GM12891 (cell line): ENCODE data around the gene MYO15B.

Experiments
- DNase-seq: peaks from one replicate; pipeline ENCODE4 v3.0.0; 2011; ENCODE audit warnings: low spot score; ENCODE audit not compliant: insufficient read length
- FAIRE-seq: peaks from 2 replicates; lab custom pipeline; 2011; peaks lifted over from hg19 to GRCh38; lab: Jason Lieb, UNC
- PAX5 ChIP-seq: IDR thresholded peaks from 2 replicates; pipeline ENCODE4 v1.6.1; 2011; ENCODE audit warnings: low read length, moderate library complexity, mild to moderate bottlenecking; ENCODE audit not compliant: insufficient read depth, severe bottlenecking
- POLR2A ChIP-seq: IDR thresholded peaks from 2 replicates; pipeline ENCODE4 v1.6.1; 2011; ENCODE audit warnings: low read depth, low read length, control low read depth
- POLR2AphosphoS5 ChIP-seq: IDR thresholded peaks from 2 replicates; pipeline ENCODE4 v1.6.1; 2011; ENCODE audit warnings: low read depth, low read length, control low read depth
- POU2F2 ChIP-seq: IDR thresholded peaks from 2 replicates; pipeline ENCODE4 v1.6.1; 2011; ENCODE audit warnings: low read depth, mild to moderate bottlenecking, control low read depth, low read length, moderate library complexity
- SPI1 ChIP-seq: IDR thresholded peaks from 2 replicates; pipeline ENCODE4 v1.6.1; 2011; ENCODE audit warnings: low read depth, low read length, control low read depth
- TAF1 ChIP-seq: IDR thresholded peaks from 2 replicates; pipeline ENCODE4 v1.6.1; 2011; ENCODE audit warnings: low read depth, low read length, control low read depth

MYO15B gene

GRCh38 chr17:75549246-75550138, 38.1 kb upstream of the MYO15B start:
- no peak for FAIRE-seq
- DNase-seq = no peak
- TF ChIP-seq POLR2A = no peak
- TF ChIP-seq POLR2AphosphoS5 = no peak
- TF ChIP-seq SPI1 = no peak
- TF ChIP-seq TAF1 = no peak
- no peak for TF ChIP-seq POU2F2
- TF ChIP-seq PAX5 = no peak

GRCh38 chr17:75550139-75550465, 37.5 kb upstream of the MYO15B start:
- TF ChIP-seq TAF1 (no peak), POU2F2 (no peak), SPI1 (no peak), POLR2AphosphoS5 (no peak), PAX5 (no peak), POLR2A (no peak)
- no peak for FAIRE-seq
- DNase-seq = no peak

GRCh38 chr17:75551266-75551665, 36.3 kb upstream of the MYO15B start:
- DNase-seq (no peak), FAIRE-seq (no peak)
- TF ChIP-seq POU2F2 = no peak
- no peak for TF ChIP-seq TAF1
- TF ChIP-seq SPI1 = no peak
- no peak for TF ChIP-seq POLR2AphosphoS5
- no peak for TF ChIP-seq POLR2A
- TF ChIP-seq PAX5 = no peak

- no peak for FAIRE-seq
- DNase-seq = no peak
- TF ChIP-seq PAX5 (no peak), POLR2A (no peak), SPI1 (no peak)
Observed at GRCh38 chr17:75552425-75553294, 34.9 kb upstream of the MYO15B start.

- TF ChIP-seq PAX5 (no peak), POU2F2 (no peak), SPI1 (no peak), POLR2A (no peak), TAF1 (no peak), POLR2AphosphoS5 (no peak)
- no peak for DNase-seq
- FAIRE-seq = no peak
Observed at GRCh38 chr17:75553295-75554110, 34.1 kb upstream of the MYO15B start.

- TF ChIP-seq POLR2AphosphoS5 (no peak), POLR2A (no peak), PAX5 (no peak), TAF1 (no peak), POU2F2 (no peak), SPI1 (no peak)
- DNase-seq = no peak
- no peak for FAIRE-seq
Observed at GRCh38 chr17:75555679-75556153, 31.9 kb upstream of the MYO15B start.

- FAIRE-seq = no peak
- no peak for DNase-seq
- TF ChIP-seq SPI1 (no peak), POLR2A (no peak), POLR2AphosphoS5 (no peak)
Observed at GRCh38 chr17:75557075-75557851, 30.3 kb upstream of the MYO15B start.
